Dendritic cell treated with granulocyte-macrophage colony-stimulating factor and Interleukin-4, amounts not matched to agents 40 ng/mL and 50 ng/mL, for 4 days (primary cell): ENCODE data around the gene MOB2.

ENCODE experiments used
- H3K27ac Mint-ChIP-seq: one replicate; pipeline ENCODE4 v1.8.0; 2022; ENCODE audit warnings: mild to moderate bottlenecking, mixed read lengths
- H3K27me3 Mint-ChIP-seq: one replicate; pipeline ENCODE4 v1.8.0; 2022; ENCODE audit warnings: mild to moderate bottlenecking, mixed read lengths
- H3K36me3 Mint-ChIP-seq: one replicate; pipeline ENCODE4 v1.8.0; 2022; ENCODE audit warnings: low read depth, mixed read lengths
- H3K4me1 Mint-ChIP-seq: one replicate; pipeline ENCODE4 v1.8.0; 2022; ENCODE audit warnings: low read depth, mixed read lengths
- H3K4me3 Mint-ChIP-seq: one replicate; pipeline ENCODE4 v1.8.0; 2022; ENCODE audit warnings: mild to moderate bottlenecking, moderate library complexity, mixed read lengths
- H3K9me3 Mint-ChIP-seq: one replicate; pipeline ENCODE4 v1.8.0; 2022; ENCODE audit warnings: mixed read lengths
- intact Hi-C: fragments of 100-400 bp; cut with micrococcal nuclease; formaldehyde crosslinking; loops from one replicate; pipeline ENCODE4 v1.15.0; 2022

Gene MOB2

GRCh38 chr11:1493650-1494244 lies 7.2 kb upstream of the MOB2 start:
- H3K36me3 Mint-ChIP-seq, result peaks cover 23% of the 10 kb centered on the region
- H3K27me3 Mint-ChIP-seq, result no peaks in the 10 kb centered on the region
- H3K9me3 Mint-ChIP-seq, result no peaks in the 10 kb centered on the region
- intact Hi-C loops, result no loop called here
- peaks cover 41% of the 10 kb centered on the region for H3K4me1 Mint-ChIP-seq
- H3K27ac Mint-ChIP-seq, result peak overlapping the region; percentile 14
- no peak overlapping the region for H3K4me3 Mint-ChIP-seq

- Mint-ChIP-seq H3K4me1 (peaks cover 20% of the 10 kb centered on the region), H3K36me3 (peaks cover 7% of the 10 kb centered on the region), H3K27ac (no peak overlapping the region), H3K27me3 (no peaks in the 10 kb centered on the region), H3K4me3 (no peak overlapping the region), H3K9me3 (no peaks in the 10 kb centered on the region)
- intact Hi-C loops, result no loop called here
Observed at GRCh38 chr11:1491379-1491778, 4.8 kb upstream of the MOB2 start.

GRCh38 chr11:1490651-1491050 lies 4.1 kb upstream of the MOB2 start:
- H3K9me3 Mint-ChIP-seq, result no peaks in the 10 kb centered on the region
- peaks cover 23% of the 10 kb centered on the region for H3K4me1 Mint-ChIP-seq
- no peaks in the 10 kb centered on the region for H3K27me3 Mint-ChIP-seq
- peaks cover 13% of the 10 kb centered on the region for H3K36me3 Mint-ChIP-seq
- H3K27ac Mint-ChIP-seq, result no peak overlapping the region
- H3K4me3 Mint-ChIP-seq, result no peak overlapping the region
- intact Hi-C loops, result no loop called here

- no peaks in the 10 kb centered on the region for H3K9me3 Mint-ChIP-seq
- no peaks in the 10 kb centered on the region for H3K27me3 Mint-ChIP-seq
- no peak overlapping the region for H3K4me3 Mint-ChIP-seq
- intact Hi-C loops, result no loop called here
- H3K4me1 Mint-ChIP-seq, result peaks cover 33% of the 10 kb centered on the region
- peaks cover 26% of the 10 kb centered on the region for H3K36me3 Mint-ChIP-seq
- no peak overlapping the region for H3K27ac Mint-ChIP-seq
Observed at GRCh38 chr11:1488575-1489180, 2.1 kb upstream of the MOB2 start.

GRCh38 chr11:1487851-1488574 lies 1.4 kb upstream of the MOB2 start:
- peaks cover 26% of the 10 kb centered on the region for H3K36me3 Mint-ChIP-seq
- no peak overlapping the region for H3K4me3 Mint-ChIP-seq
- no peak overlapping the region for H3K27ac Mint-ChIP-seq
- peaks cover 29% of the 10 kb centered on the region for H3K4me1 Mint-ChIP-seq
- H3K9me3 Mint-ChIP-seq, result no peaks in the 10 kb centered on the region
- intact Hi-C loops, result no loop called here
- H3K27me3 Mint-ChIP-seq, result no peaks in the 10 kb centered on the region

GRCh38 chr11:1487091-1487850 lies 692 bp upstream of the MOB2 start:
- no peaks in the 10 kb centered on the region for H3K9me3 Mint-ChIP-seq
- no peaks in the 10 kb centered on the region for H3K27me3 Mint-ChIP-seq
- H3K4me1 Mint-ChIP-seq, result peaks cover 22% of the 10 kb centered on the region
- peaks cover 33% of the 10 kb centered on the region for H3K36me3 Mint-ChIP-seq
- H3K4me3 Mint-ChIP-seq, result no peak overlapping the region
- no peak overlapping the region for H3K27ac Mint-ChIP-seq
- intact Hi-C loops, result no loop called here

GRCh38 chr11:1485504-1485885 lies 1.1 kb downstream of the MOB2 start:
- Mint-ChIP-seq H3K4me3 (no peak overlapping the region), H3K27me3 (no peaks in the 10 kb centered on the region), H3K27ac (no peak overlapping the region), H3K4me1 (peaks cover 21% of the 10 kb centered on the region), H3K36me3 (peaks cover 51% of the 10 kb centered on the region), H3K9me3 (no peaks in the 10 kb centered on the region)
- intact Hi-C loops, result no loop called here

GRCh38 chr11:1484695-1485503 lies 1.7 kb downstream of the MOB2 start:
- peaks cover 21% of the 10 kb centered on the region for H3K4me1 Mint-ChIP-seq
- H3K36me3 Mint-ChIP-seq, result peaks cover 57% of the 10 kb centered on the region
- H3K27ac Mint-ChIP-seq, result no peak overlapping the region
- no peaks in the 10 kb centered on the region for H3K27me3 Mint-ChIP-seq
- intact Hi-C loops, result no loop called here
- no peak overlapping the region for H3K4me3 Mint-ChIP-seq
- no peaks in the 10 kb centered on the region for H3K9me3 Mint-ChIP-seq

- H3K4me1 Mint-ChIP-seq, result peaks cover 24% of the 10 kb centered on the region
- no peaks in the 10 kb centered on the region for H3K9me3 Mint-ChIP-seq
Observed at GRCh38 chr11:1484061-1484671, 2.4 kb downstream of the MOB2 start.

GRCh38 chr11:1483445-1483961 lies 3.1 kb downstream of the MOB2 start:
- Mint-ChIP-seq H3K9me3 (no peaks in the 10 kb centered on the region), H3K4me1 (peaks cover 31% of the 10 kb centered on the region), H3K4me3 (no peak overlapping the region), H3K27me3 (no peaks in the 10 kb centered on the region), H3K36me3 (peaks cover 65% of the 10 kb centered on the region), H3K27ac (no peak overlapping the region)
- intact Hi-C loops, result no loop called here

More at GRCh38 chr11:1484061-1484671, 2.4 kb downstream of the MOB2 start:
- Mint-ChIP-seq H3K36me3 (peaks cover 64% of the 10 kb centered on the region), H3K27me3 (no peaks in the 10 kb centered on the region), H3K27ac (no peak overlapping the region), H3K4me3 (no peak overlapping the region)
- intact Hi-C loops, result no loop called here

- intact Hi-C loops, result no loop called here
Observed at GRCh38 chr11:1482581-1483444, 3.8 kb downstream of the MOB2 start.

GRCh38 chr11:1481861-1482441 lies 4.6 kb downstream of the MOB2 start:
- no peaks in the 10 kb centered on the region for H3K27me3 Mint-ChIP-seq
- H3K4me1 Mint-ChIP-seq, result peaks cover 33% of the 10 kb centered on the region
- peaks cover 80% of the 10 kb centered on the region for H3K36me3 Mint-ChIP-seq
- H3K4me3 Mint-ChIP-seq, result no peak overlapping the region
- intact Hi-C loops, result no loop called here
- H3K9me3 Mint-ChIP-seq, result no peaks in the 10 kb centered on the region
- no peak overlapping the region for H3K27ac Mint-ChIP-seq

More at GRCh38 chr11:1482581-1483444, 3.8 kb downstream of the MOB2 start:
- Mint-ChIP-seq H3K27ac (no peak overlapping the region), H3K4me3 (no peak overlapping the region), H3K27me3 (no peaks in the 10 kb centered on the region), H3K36me3 (peaks cover 72% of the 10 kb centered on the region), H3K9me3 (no peaks in the 10 kb centered on the region), H3K4me1 (peaks cover 33% of the 10 kb centered on the region)
